GM19372 (cell line): Measurements from ENCODE around the gene RPEL1.
"Not testable (repeated sequence)": the region's sequence is repeated elsewhere in the genome, so short reads cannot be mapped to it uniquely, and the experiment has no call there.

Source experiments
- ATAC-seq: cut with Tn5 transposase; IDR thresholded peaks from one replicate; pipeline ENCODE4 v1.9.1; 2021; ENCODE audit warnings: mild to moderate bottlenecking, low read depth, moderate library complexity; ENCODE audit not compliant: unreplicated experiment

Gene RPEL1

DNA sequence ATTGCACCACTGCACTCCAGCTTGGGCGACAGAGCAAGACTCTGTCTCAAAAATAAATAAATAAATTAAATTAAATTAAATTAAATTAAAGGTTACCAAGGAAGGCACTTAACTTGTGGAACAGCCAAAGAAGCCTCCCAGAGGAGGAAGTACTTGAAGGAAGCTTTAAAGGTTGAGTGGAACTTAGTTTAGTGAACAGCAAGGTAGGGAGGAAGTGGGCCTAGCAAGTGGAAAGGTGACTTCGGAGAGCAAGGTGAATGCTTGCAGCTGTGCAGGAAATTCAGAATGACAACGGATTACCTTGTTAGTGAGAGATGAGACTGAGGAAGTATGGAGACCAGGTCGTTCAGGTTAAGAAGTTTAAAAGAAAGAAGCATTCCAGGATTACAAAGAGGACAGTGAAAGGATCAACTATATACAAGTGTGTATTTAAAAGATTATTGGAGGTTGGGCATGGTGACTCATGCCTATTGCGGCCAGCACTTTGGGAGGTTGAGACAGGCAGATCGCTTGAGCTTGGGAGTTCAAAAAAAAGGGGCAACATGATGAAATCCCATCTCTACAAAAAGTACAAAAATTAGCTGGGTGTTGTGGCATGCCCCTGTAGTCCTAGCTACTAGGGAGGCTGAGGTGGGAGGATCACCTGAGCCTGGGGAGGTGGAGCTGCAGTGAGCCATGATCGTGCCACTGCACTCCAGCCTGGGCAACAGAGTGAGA is 12.8 kb upstream of the RPEL1 start:
- ATAC-seq = no peak

DNA sequence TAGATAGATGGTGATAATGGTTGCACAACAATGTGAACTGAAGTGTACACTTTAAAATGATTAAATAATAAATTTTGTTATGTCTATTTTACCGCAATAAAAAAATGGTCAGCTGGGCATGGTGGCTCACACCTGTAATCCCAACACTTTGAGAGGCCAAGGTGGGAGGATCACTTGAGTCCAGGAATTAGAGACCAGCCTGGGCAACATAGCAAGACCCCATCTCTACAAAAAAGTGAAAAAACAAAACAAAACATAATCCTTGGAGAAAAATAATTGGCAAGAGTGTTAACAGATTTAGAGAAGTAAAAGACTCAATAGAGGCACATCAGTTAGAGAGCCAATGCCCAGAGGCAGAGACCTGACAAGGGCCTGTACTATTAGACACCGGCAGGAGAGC is 9.9 kb upstream of the RPEL1 start:
- ATAC-seq = no peak

DNA sequence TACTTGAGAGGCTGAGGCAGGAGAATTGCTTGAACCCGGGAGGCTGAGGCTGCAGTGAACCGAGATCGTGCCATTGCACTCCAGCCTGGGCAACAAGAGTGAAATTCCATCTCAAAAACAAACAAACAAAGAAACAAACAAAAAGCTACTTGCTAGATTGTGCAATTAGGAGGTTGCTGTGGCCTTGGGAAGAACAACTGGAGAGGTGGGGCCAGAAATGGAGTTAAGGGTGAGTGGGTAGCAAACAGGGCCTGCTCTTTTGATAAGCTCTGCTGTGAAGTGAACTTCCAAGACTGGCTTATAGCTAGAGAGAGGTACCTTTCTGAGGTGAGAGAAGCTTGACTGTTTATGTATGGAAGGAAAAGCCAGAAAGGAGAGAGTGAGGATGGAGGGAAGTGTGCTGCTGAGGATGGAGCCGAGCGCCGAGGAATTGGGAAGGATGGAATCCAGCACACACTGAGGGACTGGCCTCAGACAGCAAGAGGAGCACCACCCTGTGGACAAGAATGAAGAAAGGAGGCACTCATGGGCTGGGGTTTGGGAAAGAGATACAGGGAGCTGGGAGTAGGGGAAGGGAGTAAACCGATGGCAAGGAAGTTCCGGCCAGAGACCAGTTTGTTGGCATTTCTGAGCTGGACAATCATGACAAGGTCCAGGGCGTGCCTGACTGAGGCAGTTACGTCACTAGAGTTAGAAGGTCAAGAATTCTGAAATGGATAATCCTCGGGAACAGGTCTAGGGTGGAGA is 7.0 kb upstream of the RPEL1 start:
- ATAC-seq = no peak

DNA sequence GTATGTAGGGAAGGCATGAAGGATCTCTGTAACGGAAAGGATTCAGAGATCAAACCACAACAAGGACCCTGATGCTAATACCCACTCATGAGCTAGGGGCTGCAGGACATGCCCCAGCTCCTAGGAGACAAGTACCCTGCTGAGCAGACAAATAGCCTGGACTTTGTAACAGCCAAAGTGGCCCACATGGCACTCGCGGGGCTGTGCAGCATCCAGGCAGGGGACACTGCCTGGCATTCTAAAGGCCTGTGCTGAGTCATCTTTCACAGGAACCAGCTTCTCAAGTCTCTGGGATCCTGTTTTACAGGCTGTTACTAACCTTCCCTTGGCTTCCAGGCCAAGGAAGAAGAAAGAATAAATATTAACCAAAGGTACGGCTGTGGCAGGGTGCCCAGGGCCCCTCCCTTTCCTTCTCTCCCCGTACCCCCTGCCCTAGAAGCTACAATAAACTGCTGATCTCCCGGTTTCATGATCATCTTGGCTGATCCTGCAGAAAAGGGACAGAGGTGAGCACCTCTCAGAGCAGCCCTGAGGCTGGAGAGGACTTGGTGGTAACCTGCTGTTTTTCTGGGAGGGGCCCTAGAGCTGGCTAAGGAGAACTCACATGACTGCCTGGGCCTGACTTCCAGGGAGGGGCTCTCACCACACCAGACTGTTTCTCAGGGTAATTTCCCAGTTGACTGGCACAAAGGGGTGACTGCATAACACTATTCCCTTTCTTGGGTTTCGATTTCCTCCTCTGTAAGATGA is 4.2 kb upstream of the RPEL1 start:
- no peak for ATAC-seq

DNA sequence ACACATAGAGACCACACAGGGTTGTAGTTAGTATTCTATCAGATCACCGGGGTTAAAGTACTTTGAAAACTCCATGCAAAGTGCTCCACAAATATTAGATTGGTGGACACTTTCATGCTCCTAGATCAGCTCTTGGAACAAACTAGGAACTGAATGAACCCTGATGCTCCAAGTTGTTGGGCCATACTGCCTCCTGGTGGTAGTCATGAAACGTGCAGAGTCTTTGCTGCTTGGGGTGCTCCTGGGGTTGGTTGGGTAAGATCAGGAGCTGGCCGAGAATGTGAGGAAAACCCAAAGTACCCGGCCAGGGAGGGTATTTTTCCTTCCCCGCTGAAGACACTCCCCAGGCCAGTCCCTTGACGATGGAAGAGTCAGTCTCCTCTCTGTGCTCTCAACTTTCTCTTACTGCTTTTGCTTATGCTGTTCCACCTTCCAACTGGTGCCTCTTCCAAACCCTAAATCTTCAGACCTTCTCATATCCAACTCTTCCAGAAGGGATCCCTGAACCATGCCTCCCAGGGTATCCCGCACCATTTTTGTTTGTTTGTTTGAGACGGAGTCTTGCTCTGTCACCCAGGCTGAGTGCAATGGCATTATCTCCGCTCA is 918 bp upstream of the RPEL1 start:
- ATAC-seq = no peak

DNA sequence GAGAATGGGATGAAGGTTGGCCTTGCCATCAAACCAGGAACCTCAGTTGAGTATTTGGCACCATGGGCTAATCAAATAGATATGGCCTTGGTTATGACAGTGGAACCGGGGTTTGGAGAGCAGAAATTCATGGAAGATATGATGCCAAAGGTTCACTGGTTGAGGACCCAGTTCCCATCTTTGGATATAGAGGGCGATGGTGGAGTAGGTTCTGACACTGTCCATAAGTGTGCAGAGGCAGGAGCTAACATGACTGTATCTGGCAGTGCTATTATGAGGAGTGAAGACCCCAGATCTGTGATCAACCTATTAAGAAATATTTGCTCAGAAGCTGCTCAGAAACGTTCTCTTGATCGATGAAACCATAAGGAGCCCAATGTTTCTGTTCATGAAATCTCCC is 637 bp downstream of the RPEL1 start:
- ATAC-seq = no peak

DNA sequence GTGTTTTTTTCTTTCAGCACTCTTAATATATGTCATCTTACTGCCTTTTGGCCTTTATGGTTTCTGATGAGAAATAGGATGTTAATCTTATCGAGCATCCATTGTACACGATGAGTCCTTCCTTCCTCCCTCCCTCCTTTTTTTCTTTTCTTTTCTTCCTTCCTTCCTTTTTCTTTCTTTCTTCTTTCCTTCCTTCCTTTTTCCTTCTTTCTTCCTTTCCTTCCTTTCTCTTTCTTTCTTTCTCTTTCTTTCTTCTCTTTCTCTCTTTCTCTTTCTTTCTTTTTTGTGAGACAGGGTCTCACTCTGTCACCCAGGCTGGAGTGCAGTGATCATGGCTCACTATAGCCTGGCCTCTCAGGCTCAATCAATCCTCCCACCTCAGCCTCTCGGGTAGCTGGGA is 8.4 kb downstream of the RPEL1 start:
- no peak for ATAC-seq

DNA sequence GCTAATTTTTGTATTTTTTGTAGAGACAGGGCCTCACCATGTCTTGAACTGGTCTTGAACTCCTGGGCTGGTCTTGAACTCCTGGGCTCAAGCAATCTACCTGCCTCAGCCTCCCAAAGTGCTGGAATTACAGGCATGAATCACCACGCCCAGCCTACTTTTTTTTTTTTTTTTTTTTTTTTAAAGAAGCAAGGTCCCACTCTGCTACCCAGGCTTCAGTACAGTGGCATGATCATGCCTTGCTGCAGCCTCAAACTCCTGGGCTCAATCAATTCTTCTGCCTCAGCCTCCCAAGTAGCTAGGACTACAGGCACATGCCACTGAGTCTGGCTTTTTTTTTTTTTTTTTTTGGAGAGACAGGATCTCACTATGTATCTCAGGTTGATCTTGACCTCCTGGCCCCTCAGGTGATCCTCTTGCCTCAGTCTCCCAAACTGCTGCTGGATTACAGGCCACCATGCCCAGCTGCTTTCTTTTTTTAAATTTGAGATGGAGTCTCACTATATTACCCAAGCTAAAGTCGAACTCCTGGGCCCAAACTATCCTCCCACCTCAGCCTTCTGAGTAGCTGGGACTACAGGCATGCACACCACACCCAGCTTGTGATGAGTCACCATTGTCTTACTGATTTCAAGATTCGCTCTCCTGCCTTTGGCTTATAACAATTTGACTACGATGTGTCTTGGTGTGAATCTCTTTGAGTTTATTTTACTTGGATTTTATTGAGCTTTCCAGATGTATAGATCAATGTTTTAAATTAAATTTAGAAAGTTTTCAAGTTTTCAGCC is 9.0 kb downstream of the RPEL1 start:
- no peak for ATAC-seq

DNA sequence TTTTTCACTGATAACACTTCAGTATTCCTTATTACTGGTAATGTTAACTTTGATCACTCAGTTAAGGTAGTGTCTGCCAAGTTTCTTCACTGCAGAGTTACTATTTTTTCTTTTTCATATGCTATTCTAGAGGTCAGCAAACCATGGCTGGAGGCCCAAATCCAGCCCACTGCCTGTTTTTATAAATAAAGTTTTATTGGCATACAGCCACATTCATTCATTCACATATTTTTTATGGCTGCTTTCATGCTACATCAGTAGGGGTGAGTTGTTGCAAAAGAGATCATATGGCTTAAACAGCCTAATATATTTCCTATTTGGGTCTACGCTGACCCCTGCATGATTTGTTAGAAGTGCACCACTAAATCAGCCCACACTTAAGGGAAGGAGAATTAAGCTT is 10.9 kb downstream of the RPEL1 start:
- ATAC-seq = no peak

DNA sequence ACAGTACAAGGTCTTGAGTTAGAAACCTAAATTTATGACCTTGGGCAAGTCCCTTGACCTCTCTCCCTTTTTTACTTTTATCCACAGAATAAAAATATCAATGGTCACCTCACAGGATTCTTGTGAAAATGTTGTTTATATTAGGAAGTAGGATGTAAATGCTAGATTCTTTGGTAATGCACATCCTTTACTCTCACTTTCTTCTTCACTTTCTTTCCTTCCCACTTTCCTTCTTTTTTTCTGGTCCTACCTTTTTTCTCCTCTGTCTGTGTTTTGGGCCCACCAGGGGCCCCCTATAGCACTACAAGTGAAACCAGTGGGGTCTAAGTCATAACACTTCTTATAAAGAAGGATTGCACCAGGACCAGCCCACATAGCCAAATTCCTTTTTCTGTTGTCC is 12.1 kb downstream of the RPEL1 start:
- no peak for ATAC-seq

DNA sequence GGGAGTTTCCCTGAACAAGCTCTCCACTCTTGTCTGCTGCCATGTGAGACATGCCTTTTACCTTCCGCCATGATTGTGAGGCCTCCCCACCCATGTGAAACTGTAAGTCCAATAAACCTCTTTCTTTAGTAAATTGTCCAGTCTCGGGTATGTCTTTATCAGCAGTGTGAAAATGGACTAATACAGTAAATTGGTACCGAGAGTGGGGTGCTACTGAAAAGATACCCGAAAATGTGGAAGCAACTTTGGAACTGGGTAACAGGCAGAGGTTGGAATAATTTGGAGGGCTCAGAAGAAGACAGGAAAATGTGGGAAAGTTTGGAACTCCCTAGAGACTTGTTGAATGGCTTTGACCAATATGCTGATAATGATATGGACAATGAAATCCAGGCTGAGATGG is 13.2 kb downstream of the RPEL1 start:
- not testable (repeated sequence) for ATAC-seq

DNA sequence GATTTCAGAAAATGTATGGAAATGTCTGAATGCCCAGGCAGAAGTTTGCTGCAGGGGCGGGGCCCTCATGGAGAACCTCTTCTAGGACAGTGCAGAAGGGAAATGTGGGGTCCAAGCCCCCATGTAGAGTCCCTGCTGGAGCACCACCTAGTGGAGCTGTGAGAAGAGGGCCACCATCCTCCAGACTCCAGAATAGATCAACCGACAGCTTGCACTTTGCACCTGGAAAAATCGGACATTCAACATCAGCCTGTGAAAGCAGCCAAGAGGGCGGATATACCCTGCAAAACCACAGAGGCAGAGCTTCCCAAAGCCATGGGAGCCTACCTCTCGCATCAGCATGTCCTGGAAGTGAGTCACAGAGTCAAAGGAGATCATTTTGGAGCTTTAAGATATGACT is 14.3 kb downstream of the RPEL1 start:
- no peak for ATAC-seq

DNA sequence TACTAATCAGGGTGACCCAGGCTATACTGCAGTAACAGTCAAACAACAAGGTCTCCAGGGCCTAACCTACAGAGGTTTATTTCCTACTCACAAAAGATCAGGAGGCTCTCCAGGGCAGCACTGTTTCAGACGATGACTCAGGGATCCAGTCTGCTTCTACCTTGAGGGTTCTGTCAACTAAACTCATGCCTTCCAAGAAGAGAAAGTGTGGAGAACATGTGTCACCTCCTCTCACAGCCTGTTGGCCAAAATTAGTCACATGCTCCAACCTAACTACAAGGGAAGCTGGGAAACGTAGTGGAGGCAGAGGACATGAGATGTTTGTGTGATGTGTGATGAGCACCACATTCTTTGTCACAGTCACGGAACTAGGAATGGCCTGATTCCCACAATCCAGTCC is 16.5 kb downstream of the RPEL1 start:
- ATAC-seq = no peak

DNA sequence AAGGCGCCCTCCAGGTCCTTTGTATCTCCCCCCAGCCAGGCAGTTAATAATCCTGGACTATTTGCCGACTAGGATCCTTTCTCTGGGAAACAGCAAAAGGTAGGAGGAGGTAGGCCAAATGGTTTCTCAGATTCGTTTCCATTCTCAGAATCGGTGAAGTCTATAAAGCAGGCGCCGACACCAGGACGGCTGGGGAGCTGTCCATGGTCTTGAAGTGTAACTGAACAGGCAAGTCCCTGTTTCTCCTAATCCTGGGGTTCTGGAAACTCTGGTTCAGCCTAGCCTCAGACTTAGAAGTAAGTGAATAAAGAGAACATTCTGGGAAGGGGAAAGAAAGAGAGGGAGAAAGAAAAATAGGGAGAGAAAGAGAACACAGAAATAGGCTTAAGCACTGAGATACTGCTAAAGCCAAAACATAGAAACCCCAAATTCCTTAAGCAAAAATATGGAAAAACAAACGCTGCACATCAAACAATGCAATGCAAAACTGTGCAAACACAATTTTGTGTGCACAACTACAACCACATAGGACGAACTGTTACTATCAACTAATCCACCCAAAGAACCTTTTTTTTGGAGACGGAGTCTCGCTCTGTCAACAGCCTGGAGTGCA is 20.1 kb downstream of the RPEL1 start:
- ATAC-seq = no peak

DNA sequence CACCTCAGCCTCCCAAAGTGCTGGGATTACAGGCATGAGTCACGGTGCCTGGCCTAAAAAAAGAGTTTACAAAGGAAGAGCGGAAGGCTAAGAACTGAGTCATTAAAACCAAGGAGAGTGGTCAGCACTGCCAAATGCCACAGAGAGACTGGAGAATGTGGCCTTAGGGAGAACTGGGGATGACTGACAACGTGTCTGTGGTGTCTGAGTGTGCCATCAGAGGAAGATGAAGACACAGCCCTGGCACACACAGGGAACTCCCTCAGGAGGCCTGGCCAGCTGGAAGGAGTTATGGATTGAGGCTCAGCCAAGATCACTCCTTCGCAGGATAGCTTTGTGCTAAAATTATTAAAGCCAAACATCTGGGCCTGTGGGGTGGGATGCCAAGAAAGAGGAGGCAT is 27.4 kb downstream of the RPEL1 start:
- ATAC-seq = no peak

DNA sequence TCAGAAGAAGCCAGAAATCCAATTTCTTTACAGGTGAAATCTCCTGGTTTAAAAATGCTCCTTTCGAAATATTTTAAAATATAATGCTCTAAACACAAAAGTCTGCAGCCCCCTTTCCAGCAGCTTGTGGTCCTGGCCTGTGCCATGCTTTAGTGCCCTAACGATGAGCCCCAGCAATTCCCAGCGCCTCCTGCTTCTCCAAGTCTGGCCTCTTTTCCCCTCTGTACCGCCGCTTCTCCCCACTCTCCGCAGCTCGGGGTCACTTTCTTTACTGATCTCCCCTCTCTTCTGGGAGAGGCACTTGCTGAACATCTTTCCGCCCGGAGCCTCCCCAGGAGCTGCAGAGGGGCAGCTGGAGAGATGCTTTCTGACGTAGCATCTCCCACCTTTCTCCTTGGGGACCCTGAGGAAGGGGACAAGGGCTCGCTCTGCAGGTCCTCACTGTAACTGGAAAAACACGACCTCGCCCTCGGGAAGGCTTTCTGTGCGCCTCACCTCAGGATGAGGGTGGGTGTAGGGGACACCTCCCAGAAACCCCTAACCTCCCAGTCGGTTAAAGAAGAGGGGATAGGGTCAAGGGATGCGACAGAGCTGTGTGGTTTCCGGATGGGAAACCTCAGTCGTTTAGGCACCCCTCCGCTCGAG is 30.7 kb downstream of the RPEL1 start:
- no peak for ATAC-seq

DNA sequence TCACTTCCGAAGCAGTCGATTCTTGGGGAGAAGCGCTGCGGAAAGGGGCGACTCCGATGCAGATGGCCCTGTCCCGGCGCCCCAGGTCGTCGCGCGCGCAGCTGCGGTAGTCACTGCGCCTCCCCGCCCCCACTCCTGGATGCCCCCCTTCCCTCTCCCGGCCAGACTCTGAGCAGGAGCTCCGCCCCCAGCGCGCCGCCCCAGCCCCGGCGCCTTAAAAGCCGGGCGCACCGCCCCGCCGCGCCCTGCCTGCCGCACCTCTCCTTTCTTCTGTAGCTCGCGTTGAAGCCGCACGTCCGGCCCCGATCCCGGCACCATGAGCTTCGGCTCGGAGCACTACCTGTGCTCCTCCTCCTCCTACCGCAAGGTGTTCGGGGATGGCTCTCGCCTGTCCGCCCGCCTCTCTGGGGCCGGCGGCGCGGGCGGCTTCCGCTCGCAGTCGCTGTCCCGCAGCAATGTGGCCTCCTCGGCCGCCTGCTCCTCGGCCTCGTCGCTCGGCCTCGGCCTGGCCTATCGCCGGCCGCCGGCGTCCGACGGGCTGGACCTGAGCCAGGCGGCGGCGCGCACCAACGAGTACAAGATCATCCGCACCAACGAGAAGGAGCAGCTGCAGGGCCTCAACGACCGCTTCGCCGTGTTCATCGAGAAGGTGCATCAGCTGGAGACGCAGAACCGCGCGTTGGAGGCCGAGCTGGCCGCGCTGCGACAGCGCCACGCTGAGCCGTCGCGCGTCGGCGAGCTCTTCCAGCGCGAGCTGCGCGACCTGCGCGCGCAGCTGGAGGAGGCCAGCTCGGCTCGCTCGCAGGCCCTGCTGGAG is 31.4 kb downstream of the RPEL1 start, which contains the start of gene INA:
TSS of gene INA (plus strand) at position 243 of the 817 bp plus-strand sequence. CDS start at position 317, 74 bp downstream.
- no peak for ATAC-seq

DNA sequence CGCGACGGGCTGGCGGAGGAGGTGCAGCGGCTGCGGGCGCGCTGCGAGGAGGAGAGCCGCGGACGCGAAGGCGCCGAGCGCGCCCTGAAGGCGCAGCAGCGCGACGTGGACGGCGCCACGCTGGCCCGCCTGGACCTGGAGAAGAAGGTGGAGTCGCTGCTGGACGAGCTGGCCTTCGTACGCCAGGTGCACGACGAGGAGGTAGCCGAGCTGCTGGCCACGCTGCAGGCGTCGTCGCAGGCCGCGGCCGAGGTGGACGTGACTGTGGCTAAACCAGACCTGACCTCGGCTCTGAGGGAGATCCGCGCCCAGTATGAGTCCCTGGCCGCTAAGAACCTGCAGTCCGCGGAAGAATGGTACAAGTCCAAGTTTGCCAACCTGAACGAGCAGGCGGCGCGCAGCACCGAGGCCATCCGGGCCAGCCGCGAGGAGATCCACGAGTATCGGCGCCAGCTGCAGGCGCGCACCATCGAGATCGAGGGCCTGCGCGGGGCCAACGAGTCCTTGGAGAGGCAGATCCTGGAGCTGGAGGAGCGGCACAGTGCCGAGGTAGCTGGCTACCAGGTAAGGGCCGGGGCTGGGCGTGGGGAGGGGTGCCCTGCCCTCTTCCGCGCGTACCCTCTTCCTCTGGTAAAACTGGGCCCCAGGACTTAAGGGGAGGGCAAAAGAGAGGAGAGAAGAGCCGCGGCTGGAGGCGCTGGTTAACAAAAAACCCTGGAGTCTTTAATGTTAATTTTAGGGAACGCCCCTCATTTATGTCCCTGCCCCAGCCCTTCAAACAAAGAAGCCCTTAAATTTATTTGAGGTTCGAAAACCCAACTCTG is 32.2 kb downstream of the RPEL1 start:
- ATAC-seq = no peak
